Metanephros (tissue), 1 donor: ENCODE measurements around the gene NCBP2L. TPM values are rescaled to one million over a fixed set of nuclear protein-coding genes. Genes with fewer than 3 reads are reported as not detected.

Source experiments
- total RNA-seq: library from RNA; depleted of rRNA; stranded (reverse); fragments of >200 nt; gene quantifications from one replicate; pipeline ENCODE4 v1.2.3, GENCODE V29; 2014

NCBP2L gene
- not detected for total RNA-seq

GRCh38 chrX:107777536-107777832 is at the start of gene NCBP2L:
NCBP2L (plus strand) TSS chrX:107777733; CDS start chrX:107794221, 16,488 bp downstream.

GRCh38 chrX:107775734-107776511 is 1.6 kb upstream of the NCBP2L start, which contains the start of gene TSC22D3:
TSC22D3 (minus strand) TSS chrX:107775787; CDS start chrX:107775419, 368 bp downstream.

GRCh38 chrX:107825698-107826237 is 48.2 kb downstream of the NCBP2L start, which contains the start of gene MID2:
MID2 (plus strand) TSS chrX:107825866; CDS start chrX:107826427, 561 bp downstream.

Other genes with a start within 250 kb of the NCBP2L start
- 31.5 TPM for gene PRPS1, start 149.2 kb upstream of the NCBP2L start, total RNA-seq
- gene TSC22D3, start 1.9 kb upstream of the NCBP2L start, total RNA-seq, result 171 TPM
- gene MID2, start 48.1 kb downstream of the NCBP2L start, total RNA-seq, result 27.5 TPM
- gene TEX13B, start 204.6 kb downstream of the NCBP2L start, total RNA-seq, result not detected